PFSK-1 (cell line): ENCODE data around the gene DST.

Source experiments
- FOXP2 ChIP-seq: optimal IDR thresholded peaks from 2 replicates; pipeline ENCODE3; 2011; ENCODE audit warnings: borderline replicate concordance, control low read depth, inconsistent platforms; ENCODE audit not compliant: insufficient read depth; ENCODE audit errors: extremely low read length, extremely low read depth
- POLR2AphosphoS5 ChIP-seq: IDR thresholded peaks from 2 replicates; pipeline ENCODE4 v1.6.1; 2012; ENCODE audit warnings: low read depth, mild to moderate bottlenecking, control low read depth, low read length, moderate library complexity
- REST ChIP-seq, 2 experiments: IDR thresholded peaks; 2 replicates each; pipeline versions ENCODE4 v1.6.1 to v1.8.0; 2011 to 2012; ENCODE audit warnings: low read depth in 2 of 2, low read length in 2 of 2, control low read depth in 1 of 2, inconsistent platforms in 1 of 2, mild to moderate bottlenecking in 1 of 2, moderate library complexity in 1 of 2; ENCODE audit not compliant: insufficient read depth in 1 of 2
- SIN3A ChIP-seq: IDR thresholded peaks from 2 replicates; pipeline ENCODE4 v1.6.1; 2012; ENCODE audit warnings: mild to moderate bottlenecking, low read length, moderate library complexity, borderline replicate concordance; ENCODE audit not compliant: insufficient read depth
- TAF1 ChIP-seq: IDR thresholded peaks from 2 replicates; pipeline ENCODE4 v1.6.1; 2012; ENCODE audit warnings: low read length, control low read depth, borderline replicate concordance; ENCODE audit not compliant: insufficient read depth

The DST gene

GRCh38 chr6:56433119-56433518 is 209.6 kb downstream of the DST start:
- TF ChIP-seq TAF1, result no peak
- TF ChIP-seq SIN3A, result no peak
- no peak for TF ChIP-seq FOXP2
- TF ChIP-seq REST (IDR thresholded peaks at IDR 0.05; ENCODE audit: insufficient read depth in 1 of 2, low read depth in 2 of 2, low read length in 2 of 2), result no peak
- TF ChIP-seq POLR2AphosphoS5, result no peak

- TF ChIP-seq TAF1 (no peak), FOXP2 (no peak)
Observed at GRCh38 chr6:56432194-56432593, 210.5 kb downstream of the DST start.

- TF ChIP-seq FOXP2 (no peak), POLR2AphosphoS5 (no peak), SIN3A (no peak), TAF1 (no peak), REST (IDR thresholded peaks at IDR 0.05; ENCODE audit: insufficient read depth in 1 of 2, low read depth in 2 of 2, low read length in 2 of 2) (no peak)
Observed at GRCh38 chr6:56430629-56431600, 211.8 kb downstream of the DST start.

- no peak for TF ChIP-seq SIN3A
- TF ChIP-seq REST (IDR thresholded peaks at IDR 0.05; ENCODE audit: insufficient read depth in 1 of 2, low read depth in 2 of 2, low read length in 2 of 2), result no peak
- no peak for TF ChIP-seq TAF1
- TF ChIP-seq FOXP2, result no peak
- TF ChIP-seq POLR2AphosphoS5, result no peak
Observed at GRCh38 chr6:56424542-56425083, 218.1 kb downstream of the DST start.

- TF ChIP-seq TAF1, result no peak
- no peak for TF ChIP-seq REST (IDR thresholded peaks at IDR 0.05; ENCODE audit: insufficient read depth in 1 of 2, low read depth in 2 of 2, low read length in 2 of 2)
- TF ChIP-seq SIN3A, result no peak
- no peak for TF ChIP-seq FOXP2
- TF ChIP-seq POLR2AphosphoS5, result no peak
Observed at GRCh38 chr6:56424064-56424463, 218.6 kb downstream of the DST start.
